HG03103 (cell line): Measurements from ENCODE around the gene PAOX.
"Not testable (repeated sequence)": the region's sequence is repeated elsewhere in the genome, so short reads cannot be mapped to it uniquely, and the experiment has no call there.

ENCODE experiments used
- ATAC-seq: cut with Tn5 transposase; IDR thresholded peaks from one replicate; pipeline ENCODE4 v1.9.1; 2021; ENCODE audit warnings: low read depth; ENCODE audit not compliant: unreplicated experiment

Gene PAOX

DNA sequence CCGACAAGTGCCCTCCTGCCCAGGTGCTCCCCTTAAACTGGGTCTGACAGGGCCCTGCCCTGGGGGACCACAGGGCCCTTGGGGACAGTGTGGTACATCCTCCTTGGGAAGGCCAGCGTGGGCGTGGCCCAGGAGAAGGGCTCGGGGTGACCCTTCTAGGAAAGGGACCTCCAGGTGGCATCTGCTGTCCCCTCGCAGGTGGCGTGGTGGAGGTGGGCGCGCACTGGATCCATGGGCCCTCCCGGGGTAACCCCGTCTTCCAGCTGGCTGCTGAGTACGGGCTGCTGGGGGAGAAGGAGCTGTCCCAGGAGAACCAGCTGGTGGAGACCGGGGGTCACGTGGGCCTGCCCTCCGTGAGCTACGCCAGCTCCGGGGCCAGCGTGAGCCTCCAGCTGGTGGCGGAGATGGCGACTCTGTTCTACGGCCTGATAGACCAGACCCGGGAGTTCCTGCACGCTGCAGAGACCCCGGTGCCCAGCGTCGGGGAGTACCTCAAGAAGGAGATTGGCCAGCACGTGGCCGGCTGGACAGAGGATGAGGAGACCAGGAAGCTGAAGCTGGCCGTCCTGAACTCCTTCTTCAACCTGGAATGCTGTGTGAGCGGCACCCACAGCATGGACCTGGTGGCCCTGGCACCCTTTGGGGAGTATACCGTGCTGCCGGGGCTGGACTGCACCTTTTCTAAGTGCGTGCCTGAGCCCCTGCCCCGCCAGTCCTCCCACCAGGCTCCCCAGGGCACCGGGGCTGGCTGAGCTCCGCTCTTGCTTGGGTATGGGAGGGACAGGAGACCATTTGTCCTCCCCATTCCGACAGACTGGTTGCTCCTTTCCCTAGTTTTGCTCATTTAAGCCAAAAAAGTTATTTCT, 972 bp downstream of the PAOX start:
- peak; percentile 18 for ATAC-seq

GRCh38 chr10:133381036-133381435, 2.0 kb downstream of the PAOX start:
- no peak for ATAC-seq

GRCh38 chr10:133383551-133383950, 4.5 kb downstream of the PAOX start:
- no peak for ATAC-seq

- ATAC-seq = no peak
These were observed 5.0 kb downstream of the PAOX start for GRCh38 chr10:133384071-133384470.

DNA sequence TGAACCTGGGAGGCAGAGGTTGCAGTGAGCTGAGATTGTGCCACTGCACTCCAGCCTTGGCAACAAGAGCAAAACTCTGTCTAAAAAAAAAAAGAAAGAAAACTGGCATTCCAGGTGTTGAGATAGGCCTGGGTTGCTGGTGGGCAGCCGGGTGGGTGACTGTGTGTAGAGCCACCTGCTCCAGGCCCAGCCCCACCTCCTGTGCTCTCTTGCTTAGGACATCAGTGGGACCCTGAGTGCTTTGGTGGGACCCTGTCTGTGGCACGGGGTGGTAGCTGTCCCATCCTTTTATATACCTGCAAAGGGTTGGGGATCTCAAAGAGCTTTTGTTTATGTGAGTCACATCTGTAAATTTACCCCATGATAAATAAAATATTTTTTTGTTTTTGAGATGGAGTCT, 6.2 kb downstream of the PAOX start:
- no peak for ATAC-seq

- not testable (repeated sequence) for ATAC-seq
These were observed 7.9 kb downstream of the PAOX start for GRCh38 chr10:133386951-133387350.

GRCh38 chr10:133388236-133388972, 9.3 kb downstream of the PAOX start:
- no peak for ATAC-seq

DNA sequence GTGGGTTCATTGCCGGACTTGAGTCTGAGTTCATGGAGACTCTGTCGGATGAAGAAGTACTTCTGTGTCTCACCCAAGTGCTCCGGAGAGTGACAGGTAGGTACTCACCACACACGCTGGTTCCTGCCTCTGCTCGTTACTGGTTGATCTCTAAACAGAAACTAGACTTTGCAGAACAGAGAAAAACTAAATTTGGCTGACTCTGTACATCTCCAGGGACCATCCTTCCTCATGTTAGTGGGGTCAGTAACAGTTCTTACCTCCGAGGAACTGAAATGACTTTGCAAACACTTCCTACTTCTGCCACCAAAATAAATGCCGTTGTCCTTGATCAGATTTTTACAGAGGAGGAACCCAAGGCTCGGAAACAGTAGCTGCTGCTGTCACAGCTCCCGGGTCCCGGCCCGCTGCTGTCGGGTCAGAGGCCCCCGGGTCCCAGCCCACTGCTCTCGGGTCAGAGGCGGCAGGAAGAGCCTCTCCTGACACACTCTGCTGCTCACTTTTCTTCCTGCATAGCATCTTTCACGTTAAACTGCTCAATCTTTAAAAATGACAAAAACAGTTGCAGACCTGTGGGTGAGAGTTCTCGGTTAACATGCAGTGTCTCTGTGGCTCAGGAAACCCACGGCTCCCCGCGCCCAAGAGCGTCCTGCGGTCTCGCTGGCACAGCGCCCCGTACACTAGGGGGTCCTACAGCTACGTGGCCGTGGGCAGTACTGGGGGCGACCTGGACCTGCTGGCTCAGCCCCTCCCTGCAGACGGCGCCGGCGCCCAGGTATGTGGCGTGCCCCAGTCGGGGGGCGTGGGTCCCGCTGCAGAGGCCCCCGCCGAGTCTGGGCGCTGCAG, 10.1 kb downstream of the PAOX start:
- ATAC-seq = peak; percentile 81

DNA sequence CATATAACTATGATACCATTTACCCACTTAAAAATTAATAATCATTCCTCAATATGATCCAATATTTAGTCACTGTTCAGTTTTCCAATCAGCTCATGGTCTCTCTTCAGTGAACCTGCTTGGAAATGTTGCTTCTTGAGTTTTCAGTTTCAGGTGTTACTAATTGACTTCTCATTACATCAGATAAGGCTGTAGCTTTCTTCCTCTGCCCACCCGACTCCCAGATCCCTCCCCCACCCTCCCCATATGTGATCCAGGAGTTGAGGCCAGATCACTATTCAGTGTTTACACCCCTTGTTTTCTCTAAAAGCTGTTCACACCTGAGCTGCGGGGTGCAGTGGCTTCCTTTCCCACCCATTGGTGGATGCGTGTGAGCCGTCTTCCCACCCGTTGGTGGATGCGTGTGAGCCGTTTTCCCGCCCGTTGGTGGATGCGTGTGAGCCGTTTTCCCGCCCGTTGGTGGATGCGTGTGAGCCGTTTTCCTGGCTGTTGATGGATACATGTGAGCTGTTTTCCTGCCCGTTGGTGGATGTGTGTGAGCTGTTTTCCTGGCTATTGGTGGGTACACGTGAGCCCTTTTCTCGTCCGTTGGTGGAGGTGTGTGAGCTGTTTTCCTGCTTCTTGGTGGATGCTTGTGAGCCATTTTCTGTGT, 11.7 kb downstream of the PAOX start:
- no peak for ATAC-seq

DNA sequence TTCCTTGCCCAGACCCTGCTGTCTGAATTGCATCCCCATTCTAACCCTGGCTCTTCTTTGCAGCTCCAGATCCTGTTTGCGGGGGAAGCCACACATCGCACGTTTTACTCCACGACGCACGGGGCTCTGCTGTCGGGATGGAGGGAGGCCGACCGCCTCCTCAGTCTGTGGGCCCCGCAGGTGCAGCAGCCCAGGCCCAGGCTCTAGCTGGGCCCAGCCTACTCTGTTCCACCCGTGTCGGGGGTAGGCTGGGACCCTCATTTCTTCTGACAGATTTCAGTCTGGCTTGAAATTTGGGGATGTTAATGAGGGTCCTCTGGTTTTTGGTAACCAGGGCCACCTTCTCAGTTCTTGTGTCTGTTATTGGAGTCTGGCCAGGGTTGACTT, 12.2 kb downstream of the PAOX start:
- ATAC-seq = no peak

GRCh38 chr10:133391761-133392518, 12.9 kb downstream of the PAOX start:
- no peak for ATAC-seq

DNA sequence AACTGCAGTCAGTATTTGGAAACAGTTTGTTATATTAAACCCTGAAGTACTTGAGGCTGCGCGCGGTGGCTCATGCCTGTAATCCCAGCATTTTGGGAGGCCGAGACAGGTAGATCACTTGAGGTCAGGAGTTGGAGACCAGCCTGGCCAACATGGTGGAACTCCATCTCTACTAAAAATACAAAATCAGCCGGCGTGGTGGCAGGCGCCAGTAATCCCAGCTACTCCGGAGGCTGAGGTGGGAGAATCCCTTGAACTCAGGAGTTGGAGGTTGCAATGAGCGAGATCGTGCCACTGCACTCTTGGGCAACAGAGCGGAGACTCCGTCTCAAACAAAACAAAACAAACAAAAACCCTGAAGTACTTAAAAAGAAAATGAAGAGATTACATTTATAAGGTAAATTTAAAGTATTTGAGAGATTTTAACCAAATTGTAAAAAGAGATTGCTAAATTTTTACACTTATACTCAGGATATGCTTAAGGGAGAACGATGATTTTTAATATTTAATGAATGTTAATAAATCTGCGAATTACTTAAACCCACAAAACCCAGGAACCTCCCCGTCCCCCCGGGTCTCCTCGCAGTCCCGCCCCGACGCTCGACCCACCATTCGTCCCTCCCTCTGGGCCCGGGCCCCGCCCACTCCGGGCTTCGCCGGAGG, 14.5 kb downstream of the PAOX start:
- ATAC-seq = no peak

DNA sequence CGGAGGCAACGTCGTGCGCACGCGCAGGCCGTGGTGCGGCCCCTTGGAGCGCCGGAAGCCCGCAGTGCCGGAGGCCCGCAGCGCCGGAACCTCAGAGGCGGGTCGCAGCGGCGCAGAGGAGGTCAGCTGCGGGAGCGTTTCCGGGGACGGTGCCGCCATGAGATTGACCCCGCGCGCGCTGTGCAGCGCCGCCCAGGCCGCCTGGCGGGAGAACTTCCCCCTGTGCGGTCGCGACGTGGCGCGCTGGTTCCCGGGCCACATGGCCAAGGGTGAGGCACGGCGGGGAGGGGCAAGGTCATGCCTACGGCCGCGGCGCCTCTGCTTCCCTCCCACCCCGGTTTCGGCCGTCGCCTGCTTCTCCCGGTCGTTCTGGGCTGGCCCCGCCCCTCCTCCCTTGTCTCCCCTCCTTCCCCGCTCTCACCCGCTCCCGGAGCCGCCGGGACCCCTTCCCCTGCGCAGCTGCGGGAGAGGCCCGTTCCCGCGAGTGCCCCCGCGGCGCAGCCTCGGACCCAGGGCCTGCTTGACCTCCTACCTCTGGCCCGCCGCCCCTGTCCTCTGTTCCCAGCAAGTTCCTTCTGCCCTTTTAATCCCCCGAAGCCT, 15.1 kb downstream of the PAOX start, which contains the start of gene MTG1:
Gene MTG1 (plus strand): TSS at position 94 of the 600 bp plus-strand sequence. CDS start 64 bp downstream, at position 158.
- ATAC-seq = peak; percentile 55

GRCh38 chr10:133394801-133395221, 15.7 kb downstream of the PAOX start:
- no peak for ATAC-seq

DNA sequence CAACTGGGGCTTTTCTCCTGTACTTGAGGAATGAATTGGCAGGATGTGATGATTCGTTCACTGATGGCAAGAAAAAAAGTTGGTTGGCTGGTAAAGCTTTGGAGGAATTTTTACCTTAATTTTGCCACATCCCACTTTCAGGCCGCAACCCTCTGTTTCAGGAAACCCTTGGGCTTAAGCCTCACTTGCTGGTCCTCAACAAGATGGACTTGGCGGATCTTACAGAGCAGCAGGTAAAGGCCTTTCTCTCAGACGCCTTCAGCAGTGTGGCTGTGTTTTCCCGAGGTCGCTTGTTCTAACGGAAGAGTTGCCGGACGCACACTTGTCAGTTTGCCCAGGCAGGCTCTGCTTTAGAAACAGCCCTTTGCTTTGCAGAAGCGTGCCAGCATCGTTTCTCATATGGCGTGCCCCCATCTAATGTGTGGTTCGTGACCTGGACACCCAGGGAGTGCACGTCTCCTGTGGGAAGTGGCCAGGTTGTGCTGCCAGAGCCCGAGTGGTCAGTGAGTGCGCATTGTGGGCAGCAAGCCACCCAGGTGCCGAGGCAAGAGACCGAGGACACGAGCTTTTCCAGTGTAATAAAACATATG, 17.1 kb downstream of the PAOX start:
- ATAC-seq = no peak

- no peak for ATAC-seq
These were observed 18.9 kb downstream of the PAOX start for GRCh38 chr10:133397938-133398337.

DNA sequence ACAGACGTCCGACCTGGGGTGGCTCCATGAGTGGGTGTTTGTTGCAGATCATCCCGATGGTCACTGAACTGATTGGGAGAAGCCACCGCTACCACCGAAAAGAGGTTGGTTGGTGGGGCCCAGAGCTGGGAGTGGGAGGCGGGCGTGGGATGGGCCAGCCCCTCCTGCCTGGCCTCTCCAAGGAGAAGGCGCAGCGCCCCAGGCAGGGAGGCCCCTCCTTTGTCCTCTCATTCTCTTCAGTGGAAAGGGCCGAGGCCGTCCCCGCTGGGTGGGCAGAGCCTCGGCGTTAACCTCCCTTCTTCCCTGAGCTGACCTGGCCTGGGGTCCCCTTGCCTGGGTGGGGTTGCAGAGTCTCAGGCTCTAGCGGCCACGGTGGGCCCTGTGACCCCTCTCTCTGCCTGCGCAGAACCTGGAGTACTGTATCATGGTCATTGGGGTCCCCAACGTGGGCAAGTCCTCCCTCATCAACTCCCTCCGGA, 20.1 kb downstream of the PAOX start:
- no peak for ATAC-seq
